Keratinocyte (primary cell): ENCODE results near the gene DGKD. TPM values are rescaled to one million over a fixed set of nuclear protein-coding genes. Genes with fewer than 3 reads are reported as not detected.

ENCODE experiments used
- DNase-seq: peaks from one replicate; pipeline ENCODE4 v3.0.0-alpha.2; 2011; ENCODE audit warnings: low read depth, missing footprints, low spot score
- FAIRE-seq: peaks from 2 replicates; lab custom pipeline; 2011; peaks lifted over from hg19 to GRCh38; lab: Jason Lieb, UNC
- H2AFZ ChIP-seq: 2 replicates; pipeline ENCODE4 v1.6.0; 2012; ENCODE audit warnings: low read length, control low read depth, inconsistent platforms; ENCODE audit not compliant: control insufficient read depth
- H3K27ac ChIP-seq: 2 replicates; pipeline ENCODE4 v1.5.1; 2011; ENCODE audit warnings: low read length; ENCODE audit not compliant: control insufficient read depth, insufficient read depth
- H3K27me3 ChIP-seq: 3 replicates; pipeline ENCODE4 v1.6.0; 2011; ENCODE audit warnings: low read length; ENCODE audit not compliant: control insufficient read depth, insufficient read depth; ENCODE audit errors: extremely low read depth
- H3K36me3 ChIP-seq, 2 experiments: 2 replicates in 1 of 2; 3 replicates in 1 of 2; pipeline ENCODE4 v1.5.1; 2011; ENCODE audit warnings: low read length in 2 of 2, mild to moderate bottlenecking in 1 of 2; ENCODE audit not compliant: control insufficient read depth in 2 of 2, insufficient read depth in 2 of 2; ENCODE audit errors: extremely low read depth in 1 of 2
- H3K4me1 ChIP-seq: 3 replicates; pipeline ENCODE4 v1.5.1; 2011; ENCODE audit warnings: low read length; ENCODE audit not compliant: control insufficient read depth, insufficient read depth; ENCODE audit errors: extremely low read depth
- H3K4me2 ChIP-seq: 3 replicates; pipeline ENCODE4 v1.6.0; 2011; ENCODE audit warnings: low read depth, low read length; ENCODE audit not compliant: control insufficient read depth, insufficient read depth; ENCODE audit errors: extremely low read depth
- H3K4me3 ChIP-seq, 3 experiments: fragments of 200-600 bp in 1 of 3; sonication (generic) in 1 of 3; 2 replicates in 2 of 3; 3 replicates in 1 of 3; pipeline ENCODE4 v1.5.1; 2011 to 2016; ENCODE audit warnings: low read length in 3 of 3, mild to moderate bottlenecking in 3 of 3, control low read depth in 2 of 3, inconsistent platforms in 1 of 3, low read depth in 1 of 3, mixed read lengths in 1 of 3, mixed run types in 1 of 3, moderate library complexity in 1 of 3; ENCODE audit not compliant: control insufficient read depth in 2 of 3, insufficient read depth in 2 of 3; ENCODE audit errors: extremely low read depth in 1 of 3
- H3K79me2 ChIP-seq: 2 replicates; pipeline ENCODE4 v1.6.0; 2012; ENCODE audit warnings: low read length; ENCODE audit not compliant: control insufficient read depth, insufficient read depth
- H3K9ac ChIP-seq: 3 replicates; pipeline ENCODE4 v1.6.0; 2011; ENCODE audit warnings: low read length; ENCODE audit not compliant: control insufficient read depth, insufficient read depth; ENCODE audit errors: extremely low read depth
- H3K9me1 ChIP-seq: 3 replicates; pipeline ENCODE4 v1.6.0; 2011; ENCODE audit warnings: low read length; ENCODE audit not compliant: control insufficient read depth, insufficient read depth; ENCODE audit errors: extremely low read depth
- H3K9me3 ChIP-seq: 2 replicates; pipeline ENCODE4 v1.5.1; 2012; ENCODE audit warnings: low read depth, low read length; ENCODE audit not compliant: control insufficient read depth
- H4K20me1 ChIP-seq: 3 replicates; pipeline ENCODE4 v1.6.0; 2011; ENCODE audit warnings: low read length; ENCODE audit not compliant: control insufficient read depth, insufficient read depth; ENCODE audit errors: extremely low read depth
- EZH2 ChIP-seq: IDR thresholded peaks from one replicate; pipeline ENCODE4 v1.6.1; 2012; ENCODE audit warnings: inconsistent platforms, mild to moderate bottlenecking, low read length, moderate library complexity
- dilution Hi-C: fragments of 300-500 bp; cut with MboI; formaldehyde crosslinking; loops from one replicate; pipeline ENCODE4 v1.7.0; 2020; ENCODE audit warnings: low sequenced_read_pairs; ENCODE audit not compliant: extremely low pct_ligation_motif_present
- polyA plus RNA-seq, 5 experiments: library from polyadenylated mRNA; depleted of rRNA in 3 of 5; stranded (reverse) in 3 of 5; stranded (forward) in 1 of 5; unstranded in 1 of 5; fragments of >200 nt; gene quantifications; 1 replicate in 1 of 5; 2 replicates in 3 of 5; 3 replicates in 1 of 5; pipeline versions ENCODE4 v1.2.1 to v1.2.3, GENCODE V29; 2011 to 2012; ENCODE audit warnings: missing spikeins in 2 of 5, low read depth in 1 of 5, low replicate concordance in 1 of 5
- TF ChIP-seq, protein P1 (sequence below), 3 experiments: IDR thresholded peaks in 1 of 3; conservative IDR thresholded peaks in 1 of 3; optimal IDR thresholded peaks in 1 of 3; 2 replicates in 2 of 3; 3 replicates in 1 of 3; pipeline versions ENCODE3 to v1.5.1; 2011; ENCODE audit warnings: low read length in 3 of 3, mild to moderate bottlenecking in 3 of 3, moderate library complexity in 2 of 3, control low read depth in 1 of 3, inconsistent platforms in 1 of 3; ENCODE audit not compliant: insufficient read depth in 2 of 3; ENCODE audit errors: extremely low read depth in 1 of 3

DGKD gene
- polyA plus RNA-seq, 1 donor (not counting 4 experiments of a cell fraction or from before 2014, with no cell fraction given): 6.1 TPM

DNA sequence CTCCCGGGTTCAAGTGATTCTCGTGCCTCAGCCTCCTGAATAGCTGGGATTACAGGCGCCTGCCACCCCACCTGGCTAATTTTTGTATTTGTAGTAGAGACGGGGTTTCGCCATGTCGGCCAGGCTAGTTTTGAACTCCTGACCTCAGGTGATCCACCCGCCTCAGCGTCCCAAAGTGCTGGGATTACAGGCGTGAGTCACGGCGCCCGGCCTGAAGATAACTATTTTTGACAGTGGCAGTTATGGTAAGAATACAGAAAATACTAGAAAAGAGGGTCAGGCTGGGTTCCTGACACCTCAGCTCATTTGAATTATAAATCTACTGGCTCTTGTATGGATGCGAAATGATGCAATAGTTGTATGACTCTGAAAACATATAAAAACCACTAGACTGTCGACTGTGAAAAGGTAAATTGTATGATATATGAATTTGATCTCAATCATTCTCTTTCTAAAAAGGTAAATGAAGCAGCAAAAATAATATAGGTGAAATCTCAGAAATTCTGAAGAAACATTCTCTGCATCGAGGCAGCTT is 11.1 kb upstream of the DGKD start:
- no peaks in the 10 kb centered on the region for H3K36me3 ChIP-seq
- no peak overlapping the region for H3K4me2 ChIP-seq
- TF ChIP-seq EZH2: no peak
- TF ChIP-seq, protein P1, sequence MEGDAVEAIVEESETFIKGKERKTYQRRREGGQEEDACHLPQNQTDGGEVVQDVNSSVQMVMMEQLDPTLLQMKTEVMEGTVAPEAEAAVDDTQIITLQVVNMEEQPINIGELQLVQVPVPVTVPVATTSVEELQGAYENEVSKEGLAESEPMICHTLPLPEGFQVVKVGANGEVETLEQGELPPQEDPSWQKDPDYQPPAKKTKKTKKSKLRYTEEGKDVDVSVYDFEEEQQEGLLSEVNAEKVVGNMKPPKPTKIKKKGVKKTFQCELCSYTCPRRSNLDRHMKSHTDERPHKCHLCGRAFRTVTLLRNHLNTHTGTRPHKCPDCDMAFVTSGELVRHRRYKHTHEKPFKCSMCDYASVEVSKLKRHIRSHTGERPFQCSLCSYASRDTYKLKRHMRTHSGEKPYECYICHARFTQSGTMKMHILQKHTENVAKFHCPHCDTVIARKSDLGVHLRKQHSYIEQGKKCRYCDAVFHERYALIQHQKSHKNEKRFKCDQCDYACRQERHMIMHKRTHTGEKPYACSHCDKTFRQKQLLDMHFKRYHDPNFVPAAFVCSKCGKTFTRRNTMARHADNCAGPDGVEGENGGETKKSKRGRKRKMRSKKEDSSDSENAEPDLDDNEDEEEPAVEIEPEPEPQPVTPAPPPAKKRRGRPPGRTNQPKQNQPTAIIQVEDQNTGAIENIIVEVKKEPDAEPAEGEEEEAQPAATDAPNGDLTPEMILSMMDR (optimal IDR thresholded peaks at IDR 0.05 in 1 of 3, IDR thresholded peaks at IDR 0.05 in 1 of 3, conservative IDR thresholded peaks at IDR 0.05 in 1 of 3; ENCODE audit: extremely low read depth in 1 of 3, insufficient read depth in 2 of 3, low read length in 3 of 3): no peak
- dilution Hi-C loops: no loop called here
- no peaks in the 10 kb centered on the region for H3K9me1 ChIP-seq
- H3K79me2 ChIP-seq: no peaks in the 10 kb centered on the region
- H3K27me3 ChIP-seq: peaks cover 13% of the 10 kb centered on the region
- H3K9me3 ChIP-seq: no peaks in the 10 kb centered on the region
- no peaks in the 10 kb centered on the region for H3K4me1 ChIP-seq
- no peaks in the 10 kb centered on the region for H4K20me1 ChIP-seq
- no peak overlapping the region for H3K4me3 ChIP-seq
- FAIRE-seq: no peak
- no peak overlapping the region for H3K9ac ChIP-seq
- no peak overlapping the region for H2AFZ ChIP-seq
- DNase-seq: no peak
- H3K27ac ChIP-seq: no peak overlapping the region

DNA sequence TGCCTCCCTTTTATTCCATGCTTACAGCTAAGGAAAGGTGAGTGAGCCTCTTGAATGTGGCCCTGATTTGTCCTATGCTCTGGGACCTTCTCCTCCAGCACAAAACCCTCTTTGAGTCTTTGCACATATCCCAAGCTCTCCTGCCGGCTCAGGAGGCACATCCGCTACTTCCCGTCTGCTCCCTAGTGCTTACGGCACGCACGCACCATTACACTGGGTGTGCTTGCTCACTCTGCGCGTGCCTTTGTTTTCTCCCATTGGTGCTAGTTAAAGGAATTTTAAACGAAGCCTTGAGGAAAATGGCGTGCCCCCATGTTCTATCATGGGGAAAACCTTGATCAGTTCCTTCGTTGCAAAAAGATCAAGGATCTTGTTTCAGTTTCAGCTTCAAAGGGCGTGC is 7.9 kb upstream of the DGKD start:
- Histone ChIP-seq H3K27ac (no peak overlapping the region), H3K9me3 (no peaks in the 10 kb centered on the region), H3K9ac (no peak overlapping the region), H3K9me1 (no peaks in the 10 kb centered on the region), H3K36me3 (no peaks in the 10 kb centered on the region), H3K27me3 (peaks cover 9% of the 10 kb centered on the region), H3K4me2 (no peak overlapping the region), H3K4me3 (no peak overlapping the region), H2AFZ (no peak overlapping the region), H4K20me1 (no peaks in the 10 kb centered on the region), H3K79me2 (no peaks in the 10 kb centered on the region), H3K4me1 (peaks cover 14% of the 10 kb centered on the region)
- TF ChIP-seq EZH2: no peak
- TF ChIP-seq, protein P1 (optimal IDR thresholded peaks at IDR 0.05 in 1 of 3, IDR thresholded peaks at IDR 0.05 in 1 of 3, conservative IDR thresholded peaks at IDR 0.05 in 1 of 3; ENCODE audit: extremely low read depth in 1 of 3, insufficient read depth in 2 of 3, low read length in 3 of 3): no peak
- no peak for DNase-seq
- dilution Hi-C loops: no loop called here
- no peak for FAIRE-seq
